GM12873 (cell line): ENCODE measurements around the gene SCG5.

Source experiments
- CTCF ChIP-seq: IDR thresholded peaks from 2 replicates; pipeline ENCODE4 v1.5.1; 2012; ENCODE audit warnings: low read depth, mild to moderate bottlenecking, moderate library complexity, low read length, control low read depth; ENCODE audit not compliant: insufficient read depth; ENCODE audit errors: missing control alignments

The SCG5 gene

GRCh38 chr15:32676169-32676568 is 34.7 kb downstream of the SCG5 start:
- TF ChIP-seq CTCF = no peak

GRCh38 chr15:32677238-32677750 is 35.8 kb downstream of the SCG5 start:
- TF ChIP-seq CTCF = no peak

- TF ChIP-seq CTCF = no peak
These were observed 37.8 kb downstream of the SCG5 start for GRCh38 chr15:32679298-32679690.

GRCh38 chr15:32682569-32682968 is 41.1 kb downstream of the SCG5 start:
- no peak for TF ChIP-seq CTCF

GRCh38 chr15:32682977-32683630 is 41.6 kb downstream of the SCG5 start:
- TF ChIP-seq CTCF = no peak

- TF ChIP-seq CTCF = no peak
These were observed 42.5 kb downstream of the SCG5 start for GRCh38 chr15:32683906-32684584.

GRCh38 chr15:32685576-32685975 is 44.1 kb downstream of the SCG5 start:
- no peak for TF ChIP-seq CTCF
